GM12878 (cell line): ENCODE results near the gene TRIM23. TPM values are rescaled to one million over a fixed set of nuclear protein-coding genes. Genes with fewer than 3 reads are reported as not detected.
A peak's percentile ranks its signal among the peaks of the same experiment; 100 is the strongest.

Source experiments
- ATAC-seq: fragments of 200-7000 bp; cut with Tn5 transposase; 3 replicates; pipeline ENCODE4 v1.9.1; 2020; ENCODE audit warnings: mild to moderate bottlenecking, moderate library complexity
- BruUV-seq: library from RNA; stranded (reverse); fragments of 400-500 nt; replicated peaks from 2 replicates; lab custom pipeline; 2021; lab: Mats Ljungman, UMichigan
- CTCF ChIA-PET: fragments of 300-600 bp; sonication (Branson Sonifier 250); formaldehyde crosslinking; extraction: SDS; loops from one replicate; lab custom pipeline; 2021; ENCODE audit warnings: inconsistent platforms; lab: Yijun Ruan, JAX
- POLR2A ChIA-PET: fragments of 350-600 bp; formaldehyde crosslinking; extraction: SDS; loops from one replicate; lab custom pipeline; 2021; ENCODE audit warnings: inconsistent platforms; lab: Charles Lee
- RAD21 ChIA-PET: fragments of 300-600 bp; sonication (Branson Sonifier 250); formaldehyde crosslinking; loops from one replicate; lab custom pipeline; 2023; ENCODE audit warnings: antibody characterized with exemption; ENCODE audit not compliant: unreplicated experiment; lab: Charles Lee
- SMC1A ChIA-PET: fragments of 300-600 bp; sonication (Branson Sonifier 250); formaldehyde crosslinking; loops from one replicate; lab custom pipeline; 2023; ENCODE audit not compliant: unreplicated experiment, uncharacterized antibody; lab: Charles Lee
- DNase-seq: peaks from one replicate; pipeline ENCODE4 v3.0.0-alpha.2; 2011; ENCODE audit warnings: low read depth, low spot score
- FAIRE-seq: peaks from 3 replicates; lab custom pipeline; 2011; peaks lifted over from hg19 to GRCh38; lab: Jason Lieb, UNC
- H2AFZ ChIP-seq: 2 replicates; pipeline ENCODE4 v1.6.0; 2011; ENCODE audit warnings: low read depth, low read length, control low read depth; ENCODE audit not compliant: control insufficient read depth
- H3K27ac ChIP-seq: 2 replicates; pipeline ENCODE4 v1.5.1; 2011; ENCODE audit warnings: control low read depth; ENCODE audit not compliant: control insufficient read depth, insufficient read depth
- H3K27me3 ChIP-seq, 2 experiments: replicated peaks in 1 of 2; 2 replicates each; pipeline versions ENCODE4 v1.6.0 to v1.6.1; 2011; ENCODE audit warnings: low read length in 1 of 2; ENCODE audit not compliant: control insufficient read depth in 2 of 2, insufficient read depth in 2 of 2
- H3K36me3 ChIP-seq, 2 experiments: 2 replicates each; pipeline ENCODE4 v1.5.1; 2011; ENCODE audit warnings: low read length in 1 of 2; ENCODE audit not compliant: control insufficient read depth in 2 of 2, insufficient read depth in 2 of 2
- H3K4me1 ChIP-seq: 2 replicates; pipeline ENCODE4 v1.6.1; 2011; ENCODE audit warnings: mild to moderate bottlenecking, low read length, moderate library complexity, mixed read lengths; ENCODE audit not compliant: control insufficient read depth, insufficient read depth
- H3K4me2 ChIP-seq: 2 replicates; pipeline ENCODE4 v1.6.0; 2011; ENCODE audit warnings: control low read depth; ENCODE audit not compliant: control insufficient read depth, insufficient read depth
- H3K4me3 ChIP-seq: fragments of 200-600 bp; sonication (generic); 2 replicates; pipeline ENCODE4 v1.5.1; 2016
- H3K79me2 ChIP-seq: 2 replicates; pipeline ENCODE4 v1.6.0; 2011; ENCODE audit warnings: low read length; ENCODE audit not compliant: control insufficient read depth, insufficient read depth
- H3K9ac ChIP-seq: 2 replicates; pipeline ENCODE4 v1.8.0; 2011; ENCODE audit warnings: low read length, control low read depth, mixed read lengths; ENCODE audit not compliant: control insufficient read depth, insufficient read depth
- H3K9me3 ChIP-seq: replicated peaks from 3 replicates; pipeline ENCODE4 v1.5.1; 2011; ENCODE audit warnings: mild to moderate bottlenecking, low read length; ENCODE audit not compliant: control insufficient read depth, insufficient read depth
- H4K20me1 ChIP-seq: 2 replicates; pipeline ENCODE4 v1.6.0; 2011; ENCODE audit not compliant: control insufficient read depth, insufficient read depth
- ATF7 ChIP-seq: fragments of 450-650 bp; IDR thresholded peaks from 2 replicates; pipeline ENCODE4 v1.6.1; 2016; ENCODE audit warnings: low read depth, mild to moderate bottlenecking
- IRF5 ChIP-seq: fragments of 450-650 bp; IDR thresholded peaks from 2 replicates; pipeline ENCODE4 v1.6.1; 2017; ENCODE audit warnings: borderline replicate concordance
- KAT2A ChIP-seq: conservative IDR thresholded peaks from 2 replicates; pipeline ENCODE4 v1.6.1; 2011; ENCODE audit warnings: low read depth, low read length; ENCODE audit not compliant: control insufficient read depth
- KDM1A ChIP-seq: fragments of 200-600 bp; sonication (generic); IDR thresholded peaks from 2 replicates; pipeline ENCODE4 v1.6.1; 2016; ENCODE audit warnings: borderline replicate concordance
- KLF5 ChIP-seq: fragments of 450-650 bp; IDR thresholded peaks from 2 replicates; pipeline ENCODE4 v1.6.1; 2014; ENCODE audit warnings: mild to moderate bottlenecking; ENCODE audit not compliant: partially characterized antibody
- MYB ChIP-seq: fragments of 150-350 bp; IDR thresholded peaks from 2 replicates; pipeline ENCODE4 v1.6.1; 2014; ENCODE audit warnings: mild to moderate bottlenecking, low read depth, low read length, borderline replicate concordance
- SUPT20H ChIP-seq: IDR thresholded peaks from 2 replicates; pipeline ENCODE4 v1.6.1; 2011; ENCODE audit warnings: low read depth, mild to moderate bottlenecking, low read length, moderate library complexity, borderline replicate concordance; ENCODE audit not compliant: control insufficient read depth
- WGBS: methylation state at CpG from one replicate; pipeline ENCODE4 v1.1.6; 2016; ENCODE audit warnings: low lambda C conversion rate; ENCODE audit not compliant: insufficient replicate concordance, insufficient coverage; ENCODE audit errors: missing lambda C conversion rate; 5-methylcytosine and 5-hydroxymethylcytosine counted together
- in situ Hi-C: fragments of 300-500 bp; cut with MboI; formaldehyde crosslinking; loops from 9 replicates; pipeline ENCODE4 v1.14.3; 2018; ENCODE audit warnings: mixed read lengths
- intact Hi-C: fragments of 100-400 bp; cut with micrococcal nuclease; formaldehyde crosslinking; loops from one replicate; pipeline ENCODE4 v1.14.2; 2022; ENCODE audit not compliant: unreplicated experiment
- polyA plus RNA-seq, 11 experiments: library from polyadenylated mRNA; depleted of rRNA in 4 of 11; unstranded in 6 of 11; stranded (reverse) in 5 of 11; fragments of >200 nt; fragmentation: Nextera tagmentation in 4 of 11; fragmentation: Illumina TruSeq in 1 of 11; extraction: Ambion mirVana in 4 of 11; extraction: Trizol in 1 of 11; gene quantifications; 1 replicate in 1 of 11; 2 replicates in 10 of 11; pipeline versions ENCODE4 v1.2.1 to v1.2.3, GENCODE V29; 2011 to 2016; ENCODE audit warnings: inconsistent platforms in 2 of 11, missing spikeins in 2 of 11, low read depth in 1 of 11
- total RNA-seq, 4 experiments: library from RNA; depleted of rRNA in 3 of 4; stranded (reverse); fragments of >200 nt in 3 of 4; fragmentation: Illumina TruSeq in 1 of 4; extraction: Trizol in 1 of 4; gene quantifications; 2 replicates each; pipeline versions ENCODE4 v1.2.1 to v1.2.3, GENCODE V29; 2013 to 2021

Gene TRIM23
- total and polyA plus RNA-seq, 10 of the 15 experiments (the other 5 are each of a cell fraction or from before 2014, with no cell fraction given), result 1.9 to 5.0 (median 2.4) TPM

- no peak for TF ChIP-seq MYB
- no peak for TF ChIP-seq SUPT20H
- TF ChIP-seq KDM1A, result no peak
- TF ChIP-seq ATF7, result no peak
- TF ChIP-seq KAT2A, result no peak
- TF ChIP-seq KLF5, result no peak
- no peak for TF ChIP-seq IRF5
- Histone ChIP-seq H2AFZ (no peak overlapping the region), H3K9ac (no peak overlapping the region), H3K27ac (no peak overlapping the region), H3K79me2 (peaks cover 16% of the 10 kb centered on the region), H3K36me3 (no peaks in the 10 kb centered on the region; a peak in 1 of 4 replicates), H3K27me3 (no peaks in the 10 kb centered on the region), H4K20me1 (no peaks in the 10 kb centered on the region), H3K4me2 (no peak overlapping the region), H3K4me1 (no peaks in the 10 kb centered on the region), H3K4me3 (no peak overlapping the region), H3K9me3 (no peaks in the 10 kb centered on the region)
- peak; percentile 44 for ATAC-seq
- no TSS peak for BruUV-seq
- FAIRE-seq, result no peak
- WGBS, result 100% methylated on average over 3 of the region's 3 CpGs
- SMC1A ChIA-PET, result interaction anchor here (0.7 to 2.0 kb wide), 7 partner anchors 9 to 790 kb away, joined by 3 to 5 read pairs (median 3); no protein-coding TSS in a partner anchor
- RAD21 ChIA-PET, result interaction anchor here (1.6 kb wide), 1 partner anchor 11 kb away, joined by 3 read pairs; no protein-coding TSS in a partner anchor
- no peak for DNase-seq
- POLR2A ChIA-PET, result no interaction called here
- intact Hi-C loops, result no loop called here
- in situ Hi-C loops, result no loop called here
- CTCF ChIA-PET, result interaction anchor here (1.2 kb wide), 1 partner anchor 74 kb away, joined by 3 read pairs; the partner anchor contains the start of gene ADAMTS6
Observed at GRCh38 chr5:65556718-65557117, 67.4 kb downstream of the TRIM23 start.
